ENCODE results near the gene GLT6D1.

DNA sequence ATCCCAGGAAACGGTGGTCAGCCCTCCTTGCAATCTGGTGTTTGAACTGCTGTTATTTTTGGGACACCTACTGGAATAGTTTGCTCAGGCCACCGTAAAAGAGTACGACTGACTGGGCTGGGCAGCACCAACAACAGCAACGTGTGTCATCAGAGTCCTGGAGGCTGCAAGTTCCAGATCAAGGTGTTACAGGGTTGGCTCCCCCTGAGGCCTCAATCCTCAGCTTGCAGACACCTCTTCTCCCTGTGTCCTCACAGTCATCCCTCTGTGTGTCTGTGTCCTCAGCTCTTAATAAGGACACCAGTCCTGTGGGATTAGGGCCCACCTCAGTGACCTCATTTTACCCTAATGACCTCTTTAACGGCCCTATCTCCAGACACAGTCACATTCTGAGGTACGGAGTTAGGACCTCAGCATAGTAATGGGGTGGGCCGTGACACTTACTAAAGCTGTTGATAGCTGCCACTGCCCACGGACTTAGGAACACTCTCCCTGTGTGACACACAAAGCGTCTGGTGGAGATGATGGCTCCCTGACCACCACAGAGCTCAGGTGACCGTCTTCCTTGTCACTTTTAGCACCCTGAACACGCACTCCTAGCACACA is 16.8 kb downstream of the GLT6D1 start:
- TF ChIP-seq, protein P1, sequence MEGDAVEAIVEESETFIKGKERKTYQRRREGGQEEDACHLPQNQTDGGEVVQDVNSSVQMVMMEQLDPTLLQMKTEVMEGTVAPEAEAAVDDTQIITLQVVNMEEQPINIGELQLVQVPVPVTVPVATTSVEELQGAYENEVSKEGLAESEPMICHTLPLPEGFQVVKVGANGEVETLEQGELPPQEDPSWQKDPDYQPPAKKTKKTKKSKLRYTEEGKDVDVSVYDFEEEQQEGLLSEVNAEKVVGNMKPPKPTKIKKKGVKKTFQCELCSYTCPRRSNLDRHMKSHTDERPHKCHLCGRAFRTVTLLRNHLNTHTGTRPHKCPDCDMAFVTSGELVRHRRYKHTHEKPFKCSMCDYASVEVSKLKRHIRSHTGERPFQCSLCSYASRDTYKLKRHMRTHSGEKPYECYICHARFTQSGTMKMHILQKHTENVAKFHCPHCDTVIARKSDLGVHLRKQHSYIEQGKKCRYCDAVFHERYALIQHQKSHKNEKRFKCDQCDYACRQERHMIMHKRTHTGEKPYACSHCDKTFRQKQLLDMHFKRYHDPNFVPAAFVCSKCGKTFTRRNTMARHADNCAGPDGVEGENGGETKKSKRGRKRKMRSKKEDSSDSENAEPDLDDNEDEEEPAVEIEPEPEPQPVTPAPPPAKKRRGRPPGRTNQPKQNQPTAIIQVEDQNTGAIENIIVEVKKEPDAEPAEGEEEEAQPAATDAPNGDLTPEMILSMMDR (IDR thresholded peaks at IDR 0.05; ENCODE audit: insufficient read depth, low read length, poor library complexity, severe bottlenecking) = no peak
- no peak for TF ChIP-seq EZH2phosphoT487 (conservative IDR thresholded peaks at IDR 0.05; ENCODE audit: low read length)

All from SU-DHL-6 (cell line).